HS-5 (cell line): ENCODE data around the gene NQO2.
"Not testable (repeated sequence)": the region's sequence is repeated elsewhere in the genome, so short reads cannot be mapped to it uniquely, and the experiment has no call there.

Experiments used
- DNase-seq: peaks from one replicate; pipeline ENCODE4 v3.0.0-alpha.2; 2012; ENCODE audit warnings: low read depth

The NQO2 gene

DNA sequence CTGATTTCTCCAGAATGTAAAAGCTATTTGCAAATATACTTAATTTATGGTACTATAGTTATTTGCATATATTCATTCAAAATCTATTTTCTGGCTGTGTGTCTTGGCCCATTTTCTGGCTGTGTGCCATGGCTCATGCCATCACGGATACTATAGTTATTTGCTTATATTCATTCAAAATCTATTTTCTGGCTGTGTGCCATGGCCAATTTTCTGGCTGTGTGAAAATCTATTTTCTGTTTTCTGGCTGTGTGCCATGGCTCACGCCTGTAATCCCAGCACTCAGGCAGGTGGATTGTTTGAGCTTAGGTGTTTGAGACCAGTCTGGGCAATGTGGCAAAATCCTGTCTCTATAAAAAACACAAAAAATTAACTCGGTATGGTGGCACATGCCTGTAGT, 39.7 kb downstream of the NQO2 start:
- no peak for DNase-seq

GRCh38 chr6:3041147-3041546, 41.5 kb downstream of the NQO2 start:
- no peak for DNase-seq

DNA sequence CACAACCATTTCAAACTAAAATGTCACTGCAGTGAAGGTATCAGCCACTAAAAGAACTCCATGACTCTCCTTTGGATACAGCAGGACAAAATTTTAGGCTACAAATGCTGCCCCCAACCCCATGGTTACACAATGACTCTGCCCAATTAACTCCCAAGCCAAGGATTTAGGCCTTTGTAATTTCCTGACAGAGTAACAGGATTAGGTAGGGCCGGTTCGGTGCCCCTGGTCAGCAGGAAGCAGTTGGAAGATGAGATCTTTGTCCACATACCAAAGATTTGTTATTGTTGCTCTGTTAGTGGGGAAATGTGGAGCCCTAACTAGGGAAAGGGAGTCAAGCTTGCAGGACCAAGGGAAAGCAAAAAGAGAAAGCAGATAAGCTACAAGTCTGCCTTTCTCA, 41.9 kb downstream of the NQO2 start:
- DNase-seq, result no peak

- no peak for DNase-seq
Measured at GRCh38 chr6:3045369-3045768, 45.7 kb downstream of the NQO2 start.

GRCh38 chr6:3045777-3046176, 46.1 kb downstream of the NQO2 start:
- DNase-seq, result no peak

DNA sequence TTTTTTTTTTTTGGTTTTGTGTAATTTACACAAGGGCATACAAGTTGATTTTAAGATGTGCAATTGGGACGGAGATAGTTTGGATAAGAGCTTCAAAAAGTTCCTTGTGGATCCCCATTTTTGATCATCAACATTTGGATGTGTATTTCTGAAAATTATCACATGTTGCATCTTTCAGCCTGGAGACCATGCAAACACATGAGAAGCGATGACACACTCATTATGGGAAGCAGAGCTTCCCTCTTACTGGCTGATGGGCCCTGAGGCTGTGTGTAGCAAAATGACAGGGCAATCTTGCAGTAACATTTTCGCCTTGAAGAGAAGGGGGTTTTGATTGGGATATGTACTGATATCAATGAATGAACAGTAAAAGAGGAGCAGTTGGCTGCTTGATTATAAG, 46.6 kb downstream of the NQO2 start:
- DNase-seq, result no peak

DNA sequence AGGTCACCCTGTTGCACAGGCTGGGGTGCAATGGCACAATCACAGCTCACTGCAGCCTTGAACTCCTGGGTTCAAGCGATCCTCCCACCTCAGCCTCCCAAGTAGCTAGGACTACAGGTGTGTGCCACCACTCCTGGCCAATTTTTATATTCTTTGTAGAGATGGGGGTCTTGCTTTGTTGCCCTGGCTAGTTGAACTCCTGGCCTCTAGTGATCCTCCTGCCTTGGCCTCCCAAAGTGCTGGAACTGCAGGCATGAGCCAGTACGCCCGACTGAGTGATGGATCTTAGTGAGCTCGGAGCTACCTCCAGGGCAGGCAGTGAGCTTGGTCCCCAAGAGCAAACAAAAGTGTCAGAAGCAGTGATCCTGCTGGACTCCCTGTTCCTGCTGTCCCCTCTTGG, 48.3 kb downstream of the NQO2 start:
- DNase-seq, result not testable (repeated sequence)

DNA sequence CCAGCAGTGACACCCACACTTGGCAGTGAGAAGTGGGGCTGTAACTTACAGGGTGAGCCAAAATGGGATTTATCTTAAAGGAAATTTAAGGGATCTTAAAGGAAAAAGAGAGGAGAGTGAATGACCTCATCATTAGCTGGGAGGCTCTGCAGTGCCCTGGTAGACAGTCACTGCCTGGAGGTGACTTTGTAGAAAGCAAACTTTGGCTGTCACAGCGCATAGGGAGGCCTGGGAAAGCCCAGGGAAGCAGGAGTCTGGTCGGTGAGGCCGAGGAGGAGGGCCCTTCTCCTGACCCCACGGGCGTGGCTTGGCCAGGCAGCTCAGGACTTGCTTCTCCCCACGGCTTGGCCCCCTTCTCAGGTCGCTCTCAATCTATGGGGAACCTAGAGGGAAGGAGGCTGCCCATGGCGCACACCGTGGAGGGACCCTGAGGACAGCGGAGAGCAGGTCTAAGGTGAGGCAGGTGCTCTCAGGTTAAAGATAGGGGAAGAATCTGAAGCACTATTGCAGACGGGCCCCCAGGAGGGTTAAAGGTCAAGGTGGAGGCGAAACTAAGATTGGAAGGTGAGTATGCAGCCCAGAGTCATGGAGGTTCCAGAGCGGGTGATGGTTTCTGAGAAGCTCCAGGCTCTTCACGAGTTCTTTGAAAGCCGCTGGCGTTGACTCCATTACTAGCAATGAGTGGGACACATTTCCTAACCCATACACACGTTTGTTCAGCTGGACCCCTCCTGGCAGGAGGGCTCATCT, 53.0 kb downstream of the NQO2 start:
- DNase-seq, result no peak

GRCh38 chr6:3053231-3053508, 53.5 kb downstream of the NQO2 start:
- DNase-seq, result no peak

DNA sequence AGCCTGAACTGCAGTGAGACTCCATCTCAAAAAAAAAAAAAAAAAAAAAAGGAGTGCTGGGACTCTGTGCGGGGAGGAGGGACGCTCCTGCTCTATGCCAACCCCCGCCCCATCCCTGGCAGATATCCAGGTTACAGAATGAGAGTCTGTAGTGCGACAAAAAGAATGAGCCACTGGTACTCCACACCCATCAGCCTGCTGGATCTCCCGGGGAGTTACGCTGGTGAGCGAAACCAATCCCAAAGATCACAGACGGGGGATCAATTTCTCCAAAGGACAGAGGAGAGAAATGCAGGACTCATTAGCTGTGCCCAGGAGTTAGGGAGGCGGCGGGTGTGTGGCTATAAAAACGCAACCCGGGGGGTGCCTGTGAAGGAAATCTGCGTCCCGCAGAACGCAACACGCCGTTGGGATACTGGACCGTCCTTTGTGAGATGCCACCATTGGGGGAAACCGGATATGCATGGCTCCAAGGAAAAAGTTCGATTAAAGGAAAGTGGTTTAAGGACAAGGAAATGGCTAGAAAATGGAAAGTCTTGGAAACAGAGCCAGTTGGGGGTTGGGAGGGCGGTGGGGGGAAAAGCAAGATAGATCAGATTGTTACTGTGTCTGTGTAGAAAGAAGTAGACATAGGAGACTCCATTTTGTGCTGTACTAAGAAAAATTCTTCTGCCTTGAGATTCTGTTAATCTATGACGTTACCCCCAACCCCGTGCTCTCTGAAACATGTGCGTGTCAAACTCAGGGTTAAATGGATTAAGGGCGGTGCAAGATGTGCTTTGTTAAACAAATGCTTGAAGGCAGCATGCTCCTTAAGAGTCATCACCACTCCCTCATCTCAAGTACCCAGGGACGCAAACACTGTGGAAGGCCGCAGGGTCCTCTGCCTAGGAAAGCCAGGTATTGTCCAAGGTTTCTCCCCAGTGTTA, 54.8 kb downstream of the NQO2 start:
- not testable (repeated sequence) for DNase-seq

GRCh38 chr6:3055158-3055499, 55.4 kb downstream of the NQO2 start:
- not testable (repeated sequence) for DNase-seq

GRCh38 chr6:3057063-3057770, 57.5 kb downstream of the NQO2 start:
- DNase-seq, result no peak

DNA sequence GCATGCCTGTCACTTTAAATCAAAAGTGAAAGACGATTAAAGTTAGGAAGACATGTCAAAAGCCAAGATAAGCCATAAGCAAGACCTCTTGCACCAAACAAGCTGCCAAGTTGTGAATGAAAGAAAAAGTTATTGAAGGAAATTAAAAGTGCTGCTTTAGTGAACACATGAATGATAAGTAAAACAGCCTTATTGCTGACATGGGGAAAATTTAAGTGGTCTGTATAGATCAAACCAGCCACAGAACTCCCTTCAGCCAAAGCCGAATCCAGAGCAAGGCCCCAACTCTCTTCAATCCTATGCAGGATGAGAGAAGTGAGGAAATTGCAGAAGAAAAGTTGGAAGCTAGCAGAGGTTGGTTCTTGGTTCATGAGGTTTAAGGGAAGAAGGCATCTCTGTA, 59.3 kb downstream of the NQO2 start:
- no peak for DNase-seq

- DNase-seq, result not testable (repeated sequence)
Measured at GRCh38 chr6:3060092-3060491, 60.4 kb downstream of the NQO2 start.

GRCh38 chr6:3061501-3061941, 61.8 kb downstream of the NQO2 start:
- peak; percentile 98 for DNase-seq

DNA sequence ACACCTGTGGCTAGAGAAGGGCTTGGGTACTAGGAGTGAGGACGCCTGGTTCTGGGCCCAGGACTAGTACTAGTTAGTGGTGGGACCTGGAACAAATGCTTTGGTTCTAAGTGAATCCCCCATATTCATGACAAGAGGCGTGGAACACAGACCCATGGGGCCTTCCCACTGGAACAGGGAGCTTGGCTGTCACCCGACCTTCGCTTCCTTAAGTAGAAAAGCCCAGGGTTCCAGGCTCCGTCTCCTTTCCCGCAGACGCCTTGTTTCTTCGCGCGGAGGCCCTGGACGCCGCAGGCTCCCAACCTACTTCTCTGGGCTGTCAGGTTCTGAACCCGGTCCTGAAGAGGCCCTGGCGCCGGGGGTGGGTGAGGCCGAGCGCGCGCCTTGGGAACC, 63.6 kb downstream of the NQO2 start:
- not testable (repeated sequence) for DNase-seq

DNA sequence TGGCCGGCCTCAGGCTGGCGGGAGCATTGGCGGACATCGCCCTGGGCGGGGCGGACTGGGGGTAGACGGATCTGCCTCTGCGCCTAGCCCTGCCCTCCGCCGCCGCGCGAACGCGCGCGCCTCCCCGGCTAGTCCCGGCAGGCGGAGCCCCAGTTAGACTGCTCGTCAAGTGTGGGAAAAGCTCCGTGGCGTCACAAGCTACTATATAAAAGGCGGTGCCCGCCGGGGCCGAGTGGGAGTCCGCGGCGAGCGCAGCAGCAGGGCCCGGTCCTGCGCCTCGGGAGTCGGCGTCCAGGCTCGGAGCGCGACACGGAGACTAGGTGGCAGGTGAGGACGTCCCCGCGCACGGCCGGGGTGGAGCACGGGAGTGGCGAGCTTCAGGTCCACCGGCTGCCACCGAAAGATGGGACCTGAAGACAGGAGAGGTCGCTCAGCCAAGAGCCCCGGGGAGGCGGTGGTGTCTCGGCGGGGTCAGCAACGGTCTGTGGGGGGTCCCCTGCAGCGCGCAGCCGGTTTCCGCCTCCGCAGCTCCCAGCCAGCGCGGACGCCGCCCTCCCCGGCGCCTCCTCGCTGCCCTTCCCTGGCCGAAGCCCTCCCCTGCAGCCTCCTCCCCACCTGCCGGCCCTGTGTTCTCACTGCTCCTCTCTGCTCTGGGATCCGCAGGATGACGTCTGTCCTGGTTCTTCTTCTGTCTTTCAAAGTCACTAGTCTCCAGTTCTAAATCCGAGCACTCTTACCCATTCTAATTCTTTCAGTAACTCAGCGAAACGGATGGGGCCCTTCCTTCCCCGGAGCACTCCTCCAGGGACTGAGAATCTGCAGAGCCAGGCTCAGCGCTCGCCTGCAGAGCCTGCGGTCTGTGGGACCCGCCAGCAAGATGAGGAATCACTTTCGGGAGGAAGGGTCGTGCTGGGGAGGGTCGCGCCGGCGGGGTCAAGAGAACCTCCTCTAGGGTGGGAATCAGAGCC, 64.3 kb downstream of the NQO2 start:
- DNase-seq, result peak; percentile 66

GRCh38 chr6:3068329-3069214, 68.9 kb downstream of the NQO2 start, which contains the start of gene RIPK1:
TSS of gene RIPK1 (plus strand) at chr6:3068494. CDS start at chr6:3076824, 8,330 bp downstream.
- peak; percentile 55 for DNase-seq
